Astrocyte (in vitro differentiated cells and primary cell): ENCODE measurements around the gene ABCC4. TPM values are rescaled to one million over a fixed set of nuclear protein-coding genes. Genes with fewer than 3 reads are reported as not detected.

Experiments used
- DNase-seq: peaks from one replicate; pipeline ENCODE4 v3.0.0-alpha.2; 2010; ENCODE audit warnings: low read depth
- FAIRE-seq: peaks from 2 replicates; lab custom pipeline; 2011; peaks lifted over from hg19 to GRCh38; lab: Jason Lieb, UNC
- H2AFZ ChIP-seq: 2 replicates; pipeline ENCODE4 v1.6.0; 2012; ENCODE audit warnings: low read depth, low read length, inconsistent platforms
- H3K27ac ChIP-seq: 2 replicates; pipeline ENCODE4 v1.5.1; 2011; ENCODE audit warnings: low read depth, low read length, inconsistent platforms
- H3K27me3 ChIP-seq: 2 replicates; pipeline ENCODE4 v1.6.0; 2011; ENCODE audit warnings: low read length, inconsistent platforms; ENCODE audit not compliant: insufficient read depth
- H3K36me3 ChIP-seq: 2 replicates; pipeline ENCODE4 v1.5.1; 2011; ENCODE audit warnings: low read length, inconsistent platforms; ENCODE audit not compliant: insufficient read depth
- H3K4me1 ChIP-seq: 2 replicates; pipeline ENCODE4 v1.5.1; 2011; ENCODE audit warnings: low read length, inconsistent platforms; ENCODE audit not compliant: insufficient read depth
- H3K4me2 ChIP-seq: 2 replicates; pipeline ENCODE4 v1.6.0; 2012; ENCODE audit warnings: low read length, inconsistent platforms
- H3K4me3 ChIP-seq: 2 replicates; pipeline ENCODE4 v1.5.1; 2011; ENCODE audit warnings: low read depth, mild to moderate bottlenecking, low read length, inconsistent platforms; ENCODE audit not compliant: insufficient read depth
- H3K79me2 ChIP-seq: 2 replicates; pipeline ENCODE4 v1.6.0; 2012; ENCODE audit warnings: mild to moderate bottlenecking, low read length, inconsistent platforms; ENCODE audit not compliant: insufficient read depth
- H3K9ac ChIP-seq: 2 replicates; pipeline ENCODE4 v1.6.0; 2012; ENCODE audit warnings: mild to moderate bottlenecking, low read length, inconsistent platforms
- H3K9me3 ChIP-seq: 2 replicates; pipeline ENCODE4 v1.5.1; 2012; ENCODE audit warnings: low read depth, mild to moderate bottlenecking, low read length, inconsistent platforms; ENCODE audit not compliant: insufficient read depth
- H4K20me1 ChIP-seq: 2 replicates; pipeline ENCODE4 v1.6.0; 2012; ENCODE audit warnings: low read length, inconsistent platforms; ENCODE audit not compliant: insufficient read depth
- H3K27ac Mint-ChIP-seq: one replicate; pipeline ENCODE4 v1.8.0; 2021; ENCODE audit warnings: mild to moderate bottlenecking, mixed read lengths; ENCODE audit not compliant: unreplicated experiment
- H3K27me3 Mint-ChIP-seq: one replicate; pipeline ENCODE4 v1.8.0; 2021; ENCODE audit warnings: low read depth, mixed read lengths; ENCODE audit not compliant: unreplicated experiment
- H3K36me3 Mint-ChIP-seq: one replicate; pipeline ENCODE4 v1.8.0; 2021; ENCODE audit warnings: low read depth, mixed read lengths; ENCODE audit not compliant: unreplicated experiment
- H3K4me1 Mint-ChIP-seq: one replicate; pipeline ENCODE4 v1.8.0; 2021; ENCODE audit warnings: low read depth, mixed read lengths; ENCODE audit not compliant: unreplicated experiment
- H3K4me3 Mint-ChIP-seq: one replicate; pipeline ENCODE4 v1.8.0; 2021; ENCODE audit warnings: mild to moderate bottlenecking, moderate library complexity, mixed read lengths; ENCODE audit not compliant: unreplicated experiment
- H3K9me3 Mint-ChIP-seq: one replicate; pipeline ENCODE4 v1.8.0; 2021; ENCODE audit warnings: mild to moderate bottlenecking, mixed read lengths; ENCODE audit not compliant: unreplicated experiment
- CTCF ChIP-seq: IDR thresholded peaks from 2 replicates; pipeline ENCODE4 v1.5.1; 2011; ENCODE audit warnings: low read depth, mild to moderate bottlenecking, inconsistent platforms, low read length, moderate library complexity; ENCODE audit not compliant: insufficient read depth
- EZH2 ChIP-seq: IDR thresholded peaks from 2 replicates; pipeline ENCODE4 v1.6.1; 2012; ENCODE audit warnings: mild to moderate bottlenecking, low read length, inconsistent platforms; ENCODE audit not compliant: insufficient read depth
- total RNA-seq: library from RNA; stranded (reverse); gene quantifications from 2 replicates; pipeline ENCODE4 v1.2.1, GENCODE V29; 2021

ABCC4 gene
- total RNA-seq, 1 donor from 2014 or later = 15.6 TPM

GRCh38 chr13:95237310-95237870 lies 63.9 kb downstream of the ABCC4 start:
- FAIRE-seq = no peak
- Mint-ChIP-seq H3K36me3 (peaks cover 6% of the 10 kb centered on the region), H3K9me3 (no peaks in the 10 kb centered on the region), H3K4me1 (no peaks in the 10 kb centered on the region), H3K27ac (no peak overlapping the region), H3K4me3 (no peak overlapping the region), H3K27me3 (no peaks in the 10 kb centered on the region)
- Histone ChIP-seq H2AFZ (no peak overlapping the region), H4K20me1 (peaks cover 3% of the 10 kb centered on the region), H3K4me3 (no peak overlapping the region), H3K79me2 (no peaks in the 10 kb centered on the region), H3K4me1 (no peaks in the 10 kb centered on the region), H3K27ac (no peak overlapping the region), H3K4me2 (no peak overlapping the region), H3K9ac (no peak overlapping the region), H3K9me3 (no peaks in the 10 kb centered on the region), H3K36me3 (no peaks in the 10 kb centered on the region), H3K27me3 (no peaks in the 10 kb centered on the region)
- no peak for TF ChIP-seq CTCF
- DNase-seq = no peak

- TF ChIP-seq EZH2 (no peak), CTCF (no peak)
- H3K4me3 Mint-ChIP-seq = no peak overlapping the region
- DNase-seq = no peak
- no peak overlapping the region for H3K27ac ChIP-seq
- no peaks in the 10 kb centered on the region for H3K9me3 ChIP-seq
- H3K27ac Mint-ChIP-seq = no peak overlapping the region
- no peaks in the 10 kb centered on the region for H3K4me1 ChIP-seq
- no peaks in the 10 kb centered on the region for H3K27me3 Mint-ChIP-seq
- peaks cover 5% of the 10 kb centered on the region for H3K36me3 Mint-ChIP-seq
- H3K4me1 Mint-ChIP-seq = no peaks in the 10 kb centered on the region
- H4K20me1 ChIP-seq = peaks cover 3% of the 10 kb centered on the region
- H3K36me3 ChIP-seq = no peaks in the 10 kb centered on the region
- H3K9ac ChIP-seq = no peak overlapping the region
- H3K9me3 Mint-ChIP-seq = no peaks in the 10 kb centered on the region
- no peak overlapping the region for H3K4me3 ChIP-seq
- no peaks in the 10 kb centered on the region for H3K27me3 ChIP-seq
- no peak overlapping the region for H2AFZ ChIP-seq
- no peaks in the 10 kb centered on the region for H3K79me2 ChIP-seq
- FAIRE-seq = no peak
- H3K4me2 ChIP-seq = no peak overlapping the region
Observed at GRCh38 chr13:95236774-95237173, 64.5 kb downstream of the ABCC4 start.

- Histone ChIP-seq H4K20me1 (peaks cover 3% of the 10 kb centered on the region), H2AFZ (no peak overlapping the region), H3K9ac (no peak overlapping the region), H3K4me1 (no peaks in the 10 kb centered on the region), H3K79me2 (no peaks in the 10 kb centered on the region), H3K27me3 (no peaks in the 10 kb centered on the region), H3K27ac (no peak overlapping the region), H3K36me3 (no peaks in the 10 kb centered on the region), H3K4me3 (no peak overlapping the region), H3K9me3 (no peaks in the 10 kb centered on the region), H3K4me2 (no peak overlapping the region)
- no peak overlapping the region for H3K27ac Mint-ChIP-seq
- DNase-seq (no peak), FAIRE-seq (no peak)
- H3K36me3 Mint-ChIP-seq = peaks cover 5% of the 10 kb centered on the region
- TF ChIP-seq CTCF (no peak), EZH2 (no peak)
- no peaks in the 10 kb centered on the region for H3K9me3 Mint-ChIP-seq
- no peaks in the 10 kb centered on the region for H3K27me3 Mint-ChIP-seq
- H3K4me1 Mint-ChIP-seq = no peaks in the 10 kb centered on the region
- H3K4me3 Mint-ChIP-seq = no peak overlapping the region
Observed at GRCh38 chr13:95235974-95236373, 65.3 kb downstream of the ABCC4 start.
